Activated gamma-delta T cell treated with Interleukin-2 at 50 U/mL for 16 hours (primary cell): ENCODE results near the gene NUDT19.

ENCODE experiments used
- DNase-seq: peaks from one replicate; pipeline ENCODE4 v3.0.0-alpha.2; 2020

The NUDT19 gene

GRCh38 chr19:32717496-32717895 is 25.9 kb downstream of the NUDT19 start:
- no peak for DNase-seq

- no peak for DNase-seq
Measured at GRCh38 chr19:32718286-32718685, 26.7 kb downstream of the NUDT19 start.

GRCh38 chr19:32719611-32720059 is 28.0 kb downstream of the NUDT19 start, which contains the start of gene TDRD12:
Gene TDRD12 (plus strand): TSS chr19:32719767. CDS start chr19:32720073, 306 bp downstream.
- DNase-seq: peak; percentile 3

- DNase-seq: no peak
Measured at GRCh38 chr19:32720216-32720935, 28.8 kb downstream of the NUDT19 start.

GRCh38 chr19:32720936-32721250 is 29.3 kb downstream of the NUDT19 start:
- DNase-seq: no peak

- no peak for DNase-seq
Measured at GRCh38 chr19:32735936-32736335, 44.3 kb downstream of the NUDT19 start.

GRCh38 chr19:32743021-32743420 is 51.4 kb downstream of the NUDT19 start:
- no peak for DNase-seq

- no peak for DNase-seq
Measured at GRCh38 chr19:32743447-32743846, 51.8 kb downstream of the NUDT19 start.

GRCh38 chr19:32744555-32745325 is 53.1 kb downstream of the NUDT19 start:
- no peak for DNase-seq

GRCh38 chr19:32745594-32746251 is 54.1 kb downstream of the NUDT19 start:
- DNase-seq: peak; percentile 25

GRCh38 chr19:32746631-32747196 is 55.1 kb downstream of the NUDT19 start:
- DNase-seq: peak; percentile 35

- peak; percentile 11 for DNase-seq
Measured at GRCh38 chr19:32748497-32748896, 56.9 kb downstream of the NUDT19 start.

- DNase-seq: no peak
Measured at GRCh38 chr19:32748948-32749347, 57.3 kb downstream of the NUDT19 start.

- no peak for DNase-seq
Measured at GRCh38 chr19:32749361-32749760, 57.7 kb downstream of the NUDT19 start.

GRCh38 chr19:32750441-32751055 is 58.9 kb downstream of the NUDT19 start:
- no peak for DNase-seq

GRCh38 chr19:32751066-32751465 is 59.4 kb downstream of the NUDT19 start:
- DNase-seq: no peak

- DNase-seq: no peak
Measured at GRCh38 chr19:32757189-32757588, 65.6 kb downstream of the NUDT19 start.
